SKM-1 (cell line): ENCODE measurements around the gene SERPINB10.
A peak's percentile ranks its signal among the peaks of the same experiment; 100 is the strongest.

Source experiments
- DNase-seq: peaks from one replicate; lab custom pipeline; 2025; ENCODE audit not compliant: unreplicated experiment; lab: John Stamatoyannopoulos, UW

The SERPINB10 gene

DNA sequence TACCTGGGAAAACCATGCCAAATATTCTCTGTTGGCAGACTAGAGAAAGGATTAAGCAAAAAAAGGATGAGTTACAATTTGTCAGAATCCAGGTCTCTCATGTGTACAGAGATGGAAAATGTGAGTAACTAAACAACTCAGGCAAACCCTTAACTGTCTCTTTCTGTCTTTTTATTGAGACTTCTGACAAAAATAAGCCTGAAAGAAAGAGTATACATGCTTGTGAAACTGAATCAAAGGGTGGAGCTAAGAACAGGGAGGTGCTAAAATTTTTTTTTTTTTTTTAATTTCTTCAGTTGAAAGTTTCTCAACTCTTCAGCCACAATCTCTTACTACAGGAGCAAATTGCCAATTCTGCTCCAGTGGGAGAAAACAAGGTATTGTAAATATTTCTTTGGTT is at the start of gene SERPINB10:
TSS of gene SERPINB10 (plus strand) at position 295 of the 400 bp plus-strand sequence. CDS start 7,553 bp downstream, outside the sequence.
- no peak for DNase-seq

DNA sequence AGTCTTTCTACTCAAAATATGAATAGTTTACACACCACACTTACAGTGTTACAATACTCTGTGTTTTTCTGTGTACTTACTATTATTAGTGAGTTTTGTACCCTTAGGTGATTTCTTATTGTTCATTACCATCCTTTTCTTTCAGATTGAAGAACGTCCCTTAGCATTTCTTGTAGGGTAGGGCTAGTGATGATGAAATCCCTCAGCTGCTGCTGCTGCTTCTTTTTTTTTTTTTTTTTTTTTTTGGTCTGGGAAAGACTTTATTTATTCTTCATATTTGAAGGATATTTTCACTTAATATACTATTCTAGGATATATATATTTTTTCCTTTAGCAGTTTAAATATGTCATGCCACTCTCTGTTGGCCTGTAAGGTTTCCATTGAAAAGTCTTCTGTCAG is 49.3 kb upstream of the SERPINB10 start:
- DNase-seq, result no peak

- DNase-seq, result no peak
Measured at GRCh38 chr18:63859781-63860475, 47.8 kb upstream of the SERPINB10 start.

DNA sequence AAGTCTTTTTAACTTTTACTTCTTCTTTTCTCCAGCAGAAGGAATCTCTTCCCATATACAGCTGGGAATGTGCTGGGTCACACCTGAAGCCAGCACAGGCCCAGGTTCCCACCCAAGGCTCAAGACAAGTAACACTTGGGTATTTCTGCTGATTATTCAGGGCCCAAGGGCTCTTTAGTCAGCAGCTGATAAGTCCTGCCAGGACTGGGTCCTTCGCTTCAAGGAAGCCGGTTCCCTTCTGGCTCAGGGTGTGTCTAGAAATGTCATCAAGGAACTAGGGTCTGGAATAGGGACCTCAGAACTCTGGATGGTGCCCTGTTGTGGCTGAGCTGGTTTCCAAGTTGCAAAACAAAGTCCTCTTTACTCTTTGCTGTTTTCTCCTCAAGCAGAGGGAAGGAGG is 47.2 kb upstream of the SERPINB10 start:
- DNase-seq, result no peak

- DNase-seq, result no peak
Measured at GRCh38 chr18:63867368-63868125, 40.2 kb upstream of the SERPINB10 start.

- no peak for DNase-seq
Measured at GRCh38 chr18:63868546-63868945, 39.2 kb upstream of the SERPINB10 start.

DNA sequence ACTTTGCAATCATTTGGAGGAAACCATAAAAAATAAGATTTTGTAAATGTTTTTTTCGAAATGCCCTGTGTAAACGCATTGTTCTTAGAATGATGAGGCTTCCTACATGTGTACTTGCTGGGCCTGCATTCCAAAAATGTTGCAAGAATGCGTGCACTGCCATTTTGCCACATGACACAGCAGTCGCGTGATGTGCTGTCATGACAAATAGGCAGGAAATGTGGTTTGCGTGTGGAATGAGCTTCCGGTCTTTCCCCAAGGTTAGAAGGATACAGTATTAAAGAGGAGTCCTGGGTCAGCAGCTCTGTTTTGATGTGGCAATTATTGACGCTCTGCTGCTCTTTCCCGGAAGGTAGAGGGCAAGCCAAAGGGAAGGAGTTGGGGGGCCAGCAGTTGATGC is 38.4 kb upstream of the SERPINB10 start:
- DNase-seq, result no peak

DNA sequence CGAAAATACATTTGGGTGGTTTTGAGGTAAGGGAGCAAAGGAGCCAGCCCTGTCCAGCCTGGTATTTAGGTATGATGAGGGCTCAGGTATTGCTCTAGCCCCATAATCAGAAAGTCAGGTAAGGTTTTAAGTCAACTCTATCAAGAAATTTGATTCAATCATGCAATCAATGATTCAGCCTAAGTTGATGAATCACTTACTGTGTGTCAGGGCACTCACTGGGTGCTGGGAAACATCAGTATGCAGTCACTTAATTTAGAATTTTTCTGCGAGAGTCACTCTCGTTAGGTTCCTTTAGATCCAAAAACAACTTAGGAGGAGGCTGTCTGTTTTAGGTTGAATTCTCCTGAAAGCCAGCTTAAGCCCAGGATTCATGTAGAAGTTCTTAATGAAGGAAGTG is 37.9 kb upstream of the SERPINB10 start:
- no peak for DNase-seq

- no peak for DNase-seq
Measured at GRCh38 chr18:63871836-63872235, 35.9 kb upstream of the SERPINB10 start.

- no peak for DNase-seq
Measured at GRCh38 chr18:63872586-63872985, 35.2 kb upstream of the SERPINB10 start.

DNA sequence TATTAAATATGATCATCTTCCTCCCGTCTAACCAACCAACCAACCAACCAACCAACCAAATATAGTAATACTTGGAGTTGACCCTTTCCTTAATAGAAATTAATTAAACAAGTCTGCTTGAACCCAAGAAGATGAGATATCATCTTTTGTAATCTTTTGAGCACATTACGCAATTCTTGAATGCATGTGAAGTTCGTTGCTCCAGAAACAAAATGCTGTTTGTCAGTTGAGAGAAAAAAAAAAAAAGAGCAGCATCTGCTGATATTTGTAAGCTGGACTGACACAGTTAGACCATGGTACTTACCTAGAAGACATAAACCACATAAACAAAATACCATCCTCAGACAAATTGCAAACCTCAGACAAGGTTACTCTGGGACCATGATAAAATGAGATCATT is 29.4 kb upstream of the SERPINB10 start:
- no peak for DNase-seq

GRCh38 chr18:63878925-63879324 is 28.8 kb upstream of the SERPINB10 start:
- DNase-seq, result no peak

DNA sequence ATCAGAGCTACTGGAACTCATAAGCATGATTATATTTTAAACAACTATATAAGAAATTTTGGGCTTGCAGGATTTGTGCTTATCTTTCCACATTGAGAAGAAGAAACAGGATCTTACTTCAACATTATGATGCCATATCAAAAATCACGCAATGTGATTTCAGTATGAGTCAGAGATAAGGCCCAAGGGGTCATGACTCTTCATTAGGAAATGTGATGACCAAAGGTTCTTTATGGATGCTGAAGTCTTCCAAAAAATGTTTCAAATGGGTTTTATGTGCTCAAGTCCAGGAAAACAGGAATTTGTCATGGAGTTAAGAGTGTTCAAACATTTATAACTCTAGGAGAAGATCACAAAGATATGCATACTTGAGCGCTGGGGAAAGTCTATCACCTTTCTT is 28.0 kb upstream of the SERPINB10 start:
- no peak for DNase-seq

- DNase-seq, result no peak
Measured at GRCh38 chr18:63881851-63882250, 25.9 kb upstream of the SERPINB10 start.

- DNase-seq, result no peak
Measured at GRCh38 chr18:63882333-63883141, 25.2 kb upstream of the SERPINB10 start.

DNA sequence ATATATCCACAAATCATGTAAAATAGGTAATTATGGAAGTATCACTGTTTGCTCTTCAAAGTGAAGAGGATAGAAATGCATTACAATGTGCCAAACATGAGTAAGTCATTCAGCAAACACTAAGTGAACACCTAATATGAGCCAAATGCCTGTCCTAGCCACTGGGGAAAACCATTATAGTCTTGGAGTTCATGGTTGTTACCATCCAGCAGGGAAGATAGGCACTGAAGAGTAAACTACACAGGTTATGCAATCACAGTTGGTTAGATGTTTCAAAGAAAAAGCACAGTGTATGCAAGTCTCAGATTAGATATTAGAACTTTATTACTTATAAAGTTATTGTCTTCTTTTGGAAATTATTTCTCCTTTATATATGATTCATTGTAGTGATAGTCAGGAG is 24.1 kb upstream of the SERPINB10 start:
- DNase-seq, result no peak

DNA sequence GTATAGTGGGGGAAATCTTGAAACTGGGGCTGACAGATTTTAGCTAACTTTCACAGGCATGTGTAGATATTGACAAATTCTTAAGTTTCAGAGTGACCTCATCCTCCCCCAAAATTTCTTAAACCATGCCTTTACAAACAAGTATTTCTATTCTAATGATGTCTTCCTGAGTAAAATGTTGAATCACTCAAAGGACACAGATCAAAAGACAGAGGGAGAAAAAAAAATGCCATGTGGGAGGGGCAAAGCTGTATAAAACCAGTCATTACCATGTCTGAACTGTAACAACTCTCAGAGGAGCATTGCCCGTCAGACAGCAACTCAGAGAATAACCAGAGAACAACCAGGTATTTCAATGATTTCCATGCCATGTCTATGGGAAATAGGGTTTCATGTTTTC is 20.3 kb upstream of the SERPINB10 start, which contains the start of gene SERPINB2:
TSS of gene SERPINB2 (plus strand) at position 282 of the 400 bp plus-strand sequence. CDS start 3,740 bp downstream, outside the sequence.
- no peak for DNase-seq

DNA sequence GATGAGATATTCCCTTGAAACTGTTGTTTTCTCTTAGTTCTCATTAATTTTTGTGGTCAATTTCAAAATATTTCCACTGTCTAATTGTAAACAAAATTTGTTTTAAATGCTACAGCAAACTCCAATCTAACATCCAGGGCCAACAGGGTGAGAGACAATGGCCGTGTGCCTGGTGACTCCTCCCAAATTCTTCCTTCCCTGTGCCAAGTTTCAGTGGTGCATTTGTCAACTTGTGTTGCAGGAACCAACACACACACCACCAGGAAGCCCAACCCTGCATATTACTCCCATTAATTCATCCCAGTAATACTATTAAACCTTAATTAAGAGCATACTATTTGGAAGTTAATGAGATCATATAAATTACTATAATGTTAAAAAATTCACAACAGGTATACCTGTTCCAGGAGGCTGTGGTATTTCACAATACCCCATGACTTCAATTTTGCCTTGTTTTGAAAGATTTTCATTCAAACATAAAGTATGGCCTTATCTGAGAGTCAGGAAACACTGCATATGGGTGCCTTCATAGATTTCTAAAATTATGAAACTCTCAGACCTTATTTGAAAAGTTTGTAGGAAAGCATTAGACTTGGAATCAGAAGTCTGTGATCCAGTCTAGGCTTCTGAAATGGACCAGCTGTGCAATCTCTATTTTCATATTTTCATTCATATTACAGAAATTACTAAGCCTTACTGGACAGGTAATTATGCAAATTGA is 19.1 kb upstream of the SERPINB10 start:
- DNase-seq, result no peak

DNA sequence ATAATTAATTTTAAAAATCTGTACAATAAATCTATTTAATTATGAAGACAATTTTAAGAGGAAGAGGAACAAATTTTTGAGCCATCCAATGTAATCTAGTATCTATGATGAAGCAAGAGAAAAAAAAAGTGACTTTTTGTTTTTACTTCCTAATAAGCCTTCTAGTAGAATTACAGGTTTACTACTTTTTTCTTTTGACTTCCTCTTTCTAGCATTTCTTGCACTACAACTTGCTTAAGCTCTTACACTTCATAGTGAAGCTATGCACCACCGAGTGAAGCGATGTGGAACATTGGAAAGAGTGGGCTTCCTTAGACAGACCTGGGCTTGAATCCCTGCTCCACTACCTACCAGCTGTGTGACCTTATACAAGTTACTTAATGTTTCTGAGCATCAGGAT is 18.1 kb upstream of the SERPINB10 start:
- peak; percentile 97 for DNase-seq

- DNase-seq, result no peak
Measured at GRCh38 chr18:63890237-63890949, 17.4 kb upstream of the SERPINB10 start.
